Heart left ventricle (tissue), 13 donors: ENCODE data around the gene NTM.

Experiments
- POLR2A ChIP-seq, 2 donors: fragments of 450-650 bp; IDR thresholded peaks; one replicate each; pipeline ENCODE4 v1.6.1; 2017; ENCODE audit warnings: antibody characterized with exemption in 2 of 2, mild to moderate bottlenecking in 2 of 2, moderate library complexity in 2 of 2
- TF ChIP-seq, protein P1 (sequence below), 12 donors: fragments of 200-600 bp; sonication (generic) in 4 of 12; IDR thresholded peaks; one replicate each; pipeline versions ENCODE4 v1.5.0 to v1.8.0; 2018 to 2022; ENCODE audit warnings: antibody characterized with exemption in 12 of 12, mild to moderate bottlenecking in 5 of 12
- donor health status: ischemic (EF 13 %, LVEDD 7.1; RV severe dilation, severe dysfunction).
- donor health status: DM: no; HTN: yes; CAD: no.
- donor health status: DM: no; HTN: no; CAD: no.
- donor health status: ischemic (EF 25% LVEDD 6.9; RV normal size, moderate dysfunction).
- donor health status: ischemic (EF 25% LVEDD 5.7; RV mildly dilated, moderate dysfunction).
- donor health status: ischemic (EF 35%, LVEDD 5.7; RV mildly dilated, moderate dysfunction).
- donor health status: nonischemic (EF 11% LVEDD 7.7; RV severe dilation, severe dysfunction).
- donor health status: DM: yes; HTN: yes; CAD: no.
- donor health status: PGD.
- donor health status: ischemic (EF 29% LVEDD 5.4; RV normal size, mild dysfunction).
- donor health status: nonischemic (EF 23%, LVEDD 6.1; RV moderate dilation, normal function).

DNA sequence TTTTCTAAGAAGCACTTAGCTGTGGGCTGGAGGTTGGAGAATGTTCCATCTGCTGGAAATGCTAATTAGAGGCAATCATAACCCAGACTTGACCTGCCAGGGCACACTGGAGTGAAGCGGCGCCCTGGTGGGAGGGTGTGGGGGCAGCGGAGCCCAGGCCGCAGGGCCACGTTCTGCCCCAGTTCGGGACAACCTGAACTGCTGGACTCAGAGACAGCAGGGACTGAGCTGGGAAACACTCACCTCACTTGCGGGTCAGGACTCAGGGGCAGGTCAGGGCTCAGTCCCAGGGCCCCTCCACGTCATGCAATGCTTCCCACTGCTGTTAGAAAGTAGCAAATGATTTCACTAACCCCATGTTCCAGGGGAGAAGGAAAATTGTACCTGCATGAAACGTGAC is 316.4 kb downstream of the NTM start:
- TF ChIP-seq POLR2A (IDR thresholded peaks at IDR 0.05), result no peak
- TF ChIP-seq, protein P1, sequence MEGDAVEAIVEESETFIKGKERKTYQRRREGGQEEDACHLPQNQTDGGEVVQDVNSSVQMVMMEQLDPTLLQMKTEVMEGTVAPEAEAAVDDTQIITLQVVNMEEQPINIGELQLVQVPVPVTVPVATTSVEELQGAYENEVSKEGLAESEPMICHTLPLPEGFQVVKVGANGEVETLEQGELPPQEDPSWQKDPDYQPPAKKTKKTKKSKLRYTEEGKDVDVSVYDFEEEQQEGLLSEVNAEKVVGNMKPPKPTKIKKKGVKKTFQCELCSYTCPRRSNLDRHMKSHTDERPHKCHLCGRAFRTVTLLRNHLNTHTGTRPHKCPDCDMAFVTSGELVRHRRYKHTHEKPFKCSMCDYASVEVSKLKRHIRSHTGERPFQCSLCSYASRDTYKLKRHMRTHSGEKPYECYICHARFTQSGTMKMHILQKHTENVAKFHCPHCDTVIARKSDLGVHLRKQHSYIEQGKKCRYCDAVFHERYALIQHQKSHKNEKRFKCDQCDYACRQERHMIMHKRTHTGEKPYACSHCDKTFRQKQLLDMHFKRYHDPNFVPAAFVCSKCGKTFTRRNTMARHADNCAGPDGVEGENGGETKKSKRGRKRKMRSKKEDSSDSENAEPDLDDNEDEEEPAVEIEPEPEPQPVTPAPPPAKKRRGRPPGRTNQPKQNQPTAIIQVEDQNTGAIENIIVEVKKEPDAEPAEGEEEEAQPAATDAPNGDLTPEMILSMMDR (IDR thresholded peaks at IDR 0.05), result no peak
